Ovary (tissue), 9 donors: Measurements from ENCODE around the gene ABLIM2. TPM values are rescaled to one million over a fixed set of nuclear protein-coding genes. Genes with fewer than 3 reads are reported as not detected.

Source experiments
- DNase-seq, 5 donors: peaks; one replicate each; pipeline ENCODE4 v3.0.0-alpha.2; 2019 to 2020
- H3K27ac ChIP-seq, 2 donors: fragments of 200-600 bp; one replicate each; pipeline versions ENCODE4 v1.5.1 to v1.8.0; 2019 to 2022
- H3K27me3 ChIP-seq: fragments of 200-600 bp; one replicate; pipeline ENCODE4 v1.8.0; 2022
- H3K36me3 ChIP-seq: fragments of 200-600 bp; sonication (generic); one replicate; pipeline ENCODE4 v1.5.1; 2019
- H3K4me1 ChIP-seq: one replicate; pipeline ENCODE4 v1.8.1; 2013; ENCODE audit warnings: mild to moderate bottlenecking, moderate library complexity; ENCODE audit not compliant: insufficient read depth
- H3K4me3 ChIP-seq: fragments of 200-600 bp; sonication (generic); one replicate; pipeline ENCODE4 v1.5.1; 2017
- H3K9me3 ChIP-seq, 2 donors: fragments of 200-600 bp in 1 of 2; sonication (generic) in 1 of 2; one replicate each; pipeline versions ENCODE4 v1.5.1 to v1.8.1; 2013 to 2019; ENCODE audit warnings: mild to moderate bottlenecking in 1 of 2, moderate library complexity in 1 of 2
- CTCF ChIP-seq, 3 donors: fragments of 450-650 bp in 2 of 3; fragments of 200-600 bp in 1 of 3; IDR thresholded peaks; one replicate each; pipeline versions ENCODE4 v1.5.1 to v1.8.0; 2016 to 2022; ENCODE audit warnings: antibody characterized with exemption in 3 of 3, mild to moderate bottlenecking in 1 of 3
- EP300 ChIP-seq: sonication (generic); formaldehyde crosslinking; IDR thresholded peaks from one replicate; pipeline ENCODE4 v1.6.1; 2017; ENCODE audit warnings: antibody characterized with exemption
- POLR2A ChIP-seq: fragments of 450-650 bp; IDR thresholded peaks from one replicate; pipeline ENCODE4 v1.6.1; 2017; ENCODE audit warnings: antibody characterized with exemption, mild to moderate bottlenecking, moderate library complexity
- WGBS, 3 donors: extraction: QIAGEN DNeasy Blood & Tissue Kit in 1 of 3; methylation state at CpG; one replicate each; pipeline versions ENCODE4 v1.1.5 to v1.1.7; 2013 to 2017; 5-methylcytosine and 5-hydroxymethylcytosine counted together
- intact Hi-C, 4 donors: fragments of 100-400 bp; cut with DNase I; formaldehyde crosslinking; loops; one replicate each; pipeline versions ENCODE4 v1.11.0 to v1.15.1; 2022 to 2023
- polyA plus RNA-seq, 2 donors: library from polyadenylated mRNA; stranded (reverse); fragments of 200-250 nt in 1 of 2; fragments of 350-450 nt in 1 of 2; fragmentation: Illumina TruSeq in 1 of 2; extraction: RNeasy Lipid Tissue Mini Kit (QIAGEN cat#74804) in 1 of 2; gene quantifications; one replicate each; pipeline ENCODE4 v1.2.3, GENCODE V29; 2013 to 2014
- total RNA-seq, 7 donors: library from RNA; depleted of rRNA in 2 of 7; stranded (reverse); fragments of >200 nt in 2 of 7; fragmentation: NEBNext Ultra II Directional in 3 of 7; extraction: Animal tissue kit (Norgen Biotek cat#: 25700) in 3 of 7; gene quantifications; one replicate each; pipeline versions ENCODE4 v1.1.0 to v1.2.4, GENCODE V29; 2016 to 2023
- donor health status: DM: no; HTN: no; CAD: no; lungs with moderate emphysema.
- donor health status: DM: no; HTN: no; CAD: no.
- donor health status: Bipolar disorder and iron deficiency.
- donor health status: DM: yes; HTN: yes; CAD: no.
- donor health status: DM: no; HTN: no; CAD: no.
- donor health status: DM: yes; HTN: yes; CAD: no.

Gene ABLIM2
- total and polyA plus RNA-seq, 9 donors, result 0.81 to 7.9 (median 2.1) TPM

- no peak for DNase-seq
- TF ChIP-seq CTCF (IDR thresholded peaks at IDR 0.05), result no peak
- no peak for TF ChIP-seq EP300
- TF ChIP-seq POLR2A, result no peak
- H3K9me3 ChIP-seq, result no peaks in the 10 kb centered on the region
- intact Hi-C loops, result no loop called here
- H3K4me3 ChIP-seq, result no peak overlapping the region
- H3K27me3 ChIP-seq, result no peaks in the 10 kb centered on the region
- no peak overlapping the region for H3K27ac ChIP-seq
- H3K36me3 ChIP-seq, result no peaks in the 10 kb centered on the region
- 82 to 93% (median 93%) methylated on average over 29 of the region's 29 CpGs for WGBS, 3 donors
- H3K4me1 ChIP-seq, result no peaks in the 10 kb centered on the region
Measured at GRCh38 chr4:8127051-8127826, 31.4 kb downstream of the ABLIM2 start.

GRCh38 chr4:8126523-8126922 is 32.1 kb downstream of the ABLIM2 start:
- H3K9me3 ChIP-seq, result no peaks in the 10 kb centered on the region
- no peak overlapping the region for H3K4me3 ChIP-seq
- no peak for TF ChIP-seq CTCF (IDR thresholded peaks at IDR 0.05)
- no peak for TF ChIP-seq EP300
- TF ChIP-seq POLR2A, result no peak
- intact Hi-C loops, result no loop called here
- WGBS, 3 donors, result 91 to 96% (median 93%) methylated on average over 13 of the region's 13 CpGs
- H3K27ac ChIP-seq, result no peak overlapping the region
- H3K36me3 ChIP-seq, result no peaks in the 10 kb centered on the region
- no peaks in the 10 kb centered on the region for H3K27me3 ChIP-seq
- DNase-seq, result no peak
- H3K4me1 ChIP-seq, result no peaks in the 10 kb centered on the region

DNA sequence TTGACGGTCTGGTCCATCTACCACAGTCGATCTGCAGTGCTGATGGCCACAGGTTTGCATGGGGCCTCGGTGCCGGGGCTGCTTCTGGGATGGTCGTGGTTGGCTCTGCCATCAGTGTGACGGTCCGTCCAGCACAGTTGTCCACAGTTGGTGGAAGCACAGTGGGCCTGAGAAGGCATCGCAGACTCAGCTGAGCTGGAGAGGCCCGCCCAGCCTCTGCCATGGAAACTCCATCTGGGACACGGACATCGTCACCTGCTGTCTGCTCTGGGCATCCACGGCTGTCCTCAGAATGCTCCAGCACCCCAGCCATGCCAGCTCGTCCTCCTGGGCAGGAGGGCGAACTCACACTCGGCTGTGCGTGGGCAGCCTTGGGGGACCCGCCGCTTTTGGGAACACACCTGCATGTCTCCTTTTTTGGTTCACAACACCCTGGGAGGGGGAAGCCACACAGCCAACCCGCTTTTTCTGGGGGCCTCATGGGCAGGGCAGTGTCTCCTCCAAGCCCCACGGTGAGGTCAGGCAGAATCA is 33.0 kb downstream of the ABLIM2 start:
- DNase-seq, result no peak
- Histone ChIP-seq H3K4me3 (no peak overlapping the region), H3K36me3 (no peaks in the 10 kb centered on the region), H3K27me3 (no peaks in the 10 kb centered on the region), H3K4me1 (no peaks in the 10 kb centered on the region), H3K27ac (no peak overlapping the region), H3K9me3 (no peaks in the 10 kb centered on the region)
- intact Hi-C loops, result no loop called here
- WGBS, 3 donors, result 89 to 93% (median 92%) methylated on average over 18 to 20 of the region's 20 CpGs
- no peak for TF ChIP-seq POLR2A
- TF ChIP-seq CTCF (IDR thresholded peaks at IDR 0.05), result no peak
- TF ChIP-seq EP300, result no peak

DNA sequence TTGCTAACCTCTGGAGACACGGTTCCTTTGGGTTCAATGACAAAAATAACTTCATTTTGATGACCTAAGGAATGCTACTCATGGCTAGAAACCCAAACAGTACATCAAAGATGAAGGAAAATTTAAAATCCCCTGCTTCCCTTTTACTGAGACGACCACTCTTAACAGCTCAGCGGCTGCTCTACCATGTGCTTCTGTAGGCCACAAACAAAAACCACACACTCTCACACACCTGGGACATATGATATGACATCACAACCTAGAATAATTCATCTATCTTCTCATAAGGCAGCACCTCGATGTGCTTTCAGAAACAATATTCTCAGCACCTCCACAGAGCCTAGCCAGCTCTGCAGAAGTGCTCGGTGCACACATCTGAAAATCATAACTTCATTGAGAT is 34.7 kb downstream of the ABLIM2 start:
- TF ChIP-seq POLR2A (no peak), EP300 (no peak), CTCF (IDR thresholded peaks at IDR 0.05) (no peak)
- intact Hi-C loops, result no loop called here
- WGBS, 3 donors, result 65 to 72% (median 65%) methylated on average over 5 of the region's 5 CpGs
- no peak for DNase-seq
- Histone ChIP-seq H3K27me3 (no peaks in the 10 kb centered on the region), H3K4me1 (no peaks in the 10 kb centered on the region), H3K4me3 (no peak overlapping the region), H3K27ac (no peak overlapping the region), H3K9me3 (no peaks in the 10 kb centered on the region), H3K36me3 (no peaks in the 10 kb centered on the region)
